NCI-H460 (cell line): ENCODE results near the gene CRYL1. TPM values are rescaled to one million over a fixed set of nuclear protein-coding genes. Genes with fewer than 3 reads are reported as not detected.
"Not testable (repeated sequence)": the region's sequence is repeated elsewhere in the genome, so short reads cannot be mapped to it uniquely, and the experiment has no call there.

ENCODE experiments used
- DNase-seq: peaks from one replicate; pipeline ENCODE4 v3.0.0-alpha.2; 2016; ENCODE audit warnings: low read depth; ENCODE audit errors: extremely low read depth
- total RNA-seq: library from RNA; depleted of rRNA; stranded (reverse); fragments of >200 nt; shearing (Covaris generic); gene quantifications from 2 replicates; pipeline ENCODE4 v1.2.3, GENCODE V29; 2014

Gene CRYL1
- total RNA-seq, 1 experiment from 2014 or later, result 9.1 TPM

DNA sequence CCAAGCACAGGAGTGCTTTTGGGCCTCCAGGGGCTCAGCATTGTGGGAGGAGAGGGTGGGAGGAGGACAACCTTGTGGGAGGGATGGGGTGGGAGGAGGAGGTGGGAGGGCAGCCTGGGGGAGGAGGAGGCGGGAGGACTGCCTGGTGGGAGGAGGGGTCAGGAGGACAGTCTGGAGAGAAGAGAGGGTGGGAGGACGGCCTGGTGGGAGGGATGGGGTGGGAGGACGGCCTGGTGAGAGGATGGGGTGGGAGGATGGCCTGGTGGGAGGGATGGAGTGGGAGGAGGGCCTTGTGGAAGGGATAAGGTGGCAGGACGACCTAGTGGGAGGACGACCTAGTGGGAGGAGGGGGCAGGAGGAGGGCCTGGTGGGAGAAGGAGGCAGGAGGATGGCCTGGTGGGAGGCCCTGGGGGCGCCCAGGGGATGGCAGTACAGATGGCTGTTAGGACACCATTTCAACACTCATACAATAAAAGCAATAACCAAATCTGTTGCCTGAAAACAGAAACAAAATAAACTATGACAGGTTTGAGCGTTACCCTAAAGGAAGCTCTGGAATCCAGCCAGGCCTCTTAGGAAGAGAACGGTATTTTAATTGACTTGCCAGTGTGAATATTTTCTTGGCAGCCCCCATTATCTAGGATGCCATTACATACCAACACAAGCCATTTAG lies 63.7 kb downstream of the CRYL1 start:
- DNase-seq, result no peak

DNA sequence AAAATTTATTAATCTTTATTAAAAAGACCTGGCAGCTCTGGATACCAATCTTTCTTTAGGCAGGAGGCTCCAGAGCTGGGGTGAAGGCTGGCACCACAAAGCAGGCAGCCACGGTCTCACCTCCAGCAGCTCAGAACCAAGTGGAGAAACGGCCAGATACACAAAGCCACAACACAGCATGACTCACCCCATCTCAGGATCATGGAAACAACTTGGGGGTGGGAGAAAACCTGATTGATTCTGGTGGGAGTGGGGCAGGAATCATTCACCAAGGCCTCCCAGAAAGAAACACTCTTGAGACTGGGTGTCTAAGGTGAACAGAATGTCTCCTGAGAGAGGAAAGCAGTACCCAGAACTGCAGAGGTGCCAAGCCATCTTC lies 64.2 kb downstream of the CRYL1 start:
- DNase-seq, result no peak

DNA sequence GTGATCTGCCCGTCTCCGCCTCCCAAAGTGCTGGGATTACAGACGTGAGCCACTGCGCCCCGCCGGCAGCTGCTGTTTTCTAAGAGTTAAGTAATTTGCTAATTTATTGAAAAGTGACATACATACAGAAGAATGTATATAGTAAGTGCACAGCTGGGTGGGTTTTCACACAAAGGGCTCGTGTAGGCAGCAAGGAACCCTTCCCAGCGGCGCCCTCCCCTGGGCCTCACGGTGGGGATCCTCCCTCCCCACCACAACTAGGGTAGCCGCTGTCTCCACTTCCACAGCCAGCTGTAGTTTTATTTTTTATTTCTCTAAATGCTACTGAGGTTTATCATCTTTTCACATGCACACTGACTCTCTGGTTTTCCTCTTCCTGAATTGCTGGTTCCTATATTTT lies 64.9 kb downstream of the CRYL1 start:
- DNase-seq, result no peak

DNA sequence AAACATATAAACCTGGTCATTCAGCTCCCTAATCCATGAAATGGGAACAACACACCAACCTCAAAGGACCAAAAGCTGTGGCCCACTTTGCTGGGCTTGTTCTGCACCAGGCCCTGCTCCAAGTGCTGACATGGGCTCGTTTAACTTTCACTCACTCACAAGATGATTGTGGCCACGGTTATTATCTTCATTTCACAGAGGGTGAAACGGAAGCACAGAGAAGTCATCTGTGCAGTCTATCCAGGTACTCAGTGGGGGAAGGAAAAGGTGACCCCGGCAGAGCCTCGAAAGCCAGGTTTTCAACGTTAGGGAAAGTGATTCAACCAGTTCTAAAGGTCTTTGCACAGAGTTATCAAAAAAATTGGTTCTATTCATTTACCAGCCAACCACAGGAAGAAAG lies 68.0 kb downstream of the CRYL1 start:
- DNase-seq, result no peak

DNA sequence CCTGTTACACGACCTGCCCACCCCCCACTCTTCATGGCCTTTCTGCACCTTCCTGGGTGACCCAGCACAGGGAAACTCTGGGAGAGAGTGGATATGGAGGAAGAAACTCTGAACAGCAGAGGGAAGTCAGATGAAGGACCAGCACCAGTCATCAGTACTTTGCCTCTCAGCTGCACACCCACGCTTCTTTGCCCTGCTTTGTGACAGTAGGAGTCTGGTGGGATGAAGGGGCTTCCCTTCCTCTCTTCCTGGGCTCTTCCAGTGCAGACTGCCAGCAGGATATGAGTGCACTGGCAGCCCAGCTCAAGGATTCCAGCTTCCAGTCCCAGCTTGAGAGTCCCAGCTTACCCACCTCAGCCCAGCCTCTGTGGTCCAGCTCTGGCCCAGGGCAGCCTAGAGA lies 68.9 kb downstream of the CRYL1 start:
- DNase-seq, result no peak

DNA sequence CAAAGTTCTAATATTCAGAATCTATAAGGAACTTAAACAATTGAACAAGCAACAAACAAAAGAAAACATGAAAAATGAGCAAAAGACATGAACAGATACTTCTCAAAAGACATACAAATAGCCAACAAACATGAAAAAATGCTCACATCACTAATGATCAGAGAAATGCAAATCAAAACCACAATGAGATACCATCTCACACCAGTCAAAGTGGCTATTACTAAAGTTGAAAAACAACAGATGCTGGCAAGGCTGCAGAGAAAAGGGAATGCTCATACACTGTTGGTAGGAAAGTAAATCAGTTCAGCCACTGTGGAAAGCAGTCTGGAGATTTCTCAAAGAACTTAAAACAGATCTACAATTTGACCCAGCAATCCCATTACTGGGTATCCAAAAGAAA lies 74.3 kb downstream of the CRYL1 start:
- DNase-seq, result no peak

DNA sequence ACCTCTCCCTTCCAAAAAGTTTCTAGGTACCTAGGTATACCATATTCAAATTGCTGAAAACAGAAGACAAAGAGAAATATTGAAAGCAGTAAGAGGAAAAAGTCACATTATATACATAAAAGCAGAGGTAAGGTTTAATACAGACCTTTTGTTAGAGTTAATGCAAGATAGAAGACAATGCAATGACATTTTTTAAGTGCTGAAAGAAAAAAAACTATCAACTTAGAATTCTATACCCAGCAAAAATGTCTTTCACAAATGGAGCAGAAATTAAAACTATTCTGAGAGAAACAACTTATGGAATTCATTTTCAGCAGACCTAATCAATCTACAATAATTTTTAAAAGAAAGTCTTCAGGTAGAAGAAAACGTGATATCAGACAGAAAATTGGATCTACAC lies 77.2 kb downstream of the CRYL1 start:
- no peak for DNase-seq

DNA sequence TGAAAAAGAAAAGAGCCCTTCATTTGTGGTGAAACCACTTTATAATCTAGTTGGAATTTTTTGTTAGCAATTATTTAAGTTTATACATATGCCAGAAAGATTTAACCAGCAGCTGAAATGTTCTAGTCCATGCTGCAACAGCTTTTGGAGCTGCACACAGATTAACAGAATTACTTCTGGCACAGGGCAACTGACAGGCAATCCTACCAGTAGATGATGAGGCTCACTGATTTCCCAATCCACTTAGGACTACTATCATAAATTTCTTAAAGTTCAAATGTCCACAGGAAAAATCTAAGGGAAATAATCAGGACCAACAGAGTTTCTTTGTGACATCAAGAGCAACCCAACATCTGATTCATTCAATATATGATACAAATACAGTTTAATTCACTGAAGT lies 78.8 kb downstream of the CRYL1 start:
- DNase-seq, result no peak

DNA sequence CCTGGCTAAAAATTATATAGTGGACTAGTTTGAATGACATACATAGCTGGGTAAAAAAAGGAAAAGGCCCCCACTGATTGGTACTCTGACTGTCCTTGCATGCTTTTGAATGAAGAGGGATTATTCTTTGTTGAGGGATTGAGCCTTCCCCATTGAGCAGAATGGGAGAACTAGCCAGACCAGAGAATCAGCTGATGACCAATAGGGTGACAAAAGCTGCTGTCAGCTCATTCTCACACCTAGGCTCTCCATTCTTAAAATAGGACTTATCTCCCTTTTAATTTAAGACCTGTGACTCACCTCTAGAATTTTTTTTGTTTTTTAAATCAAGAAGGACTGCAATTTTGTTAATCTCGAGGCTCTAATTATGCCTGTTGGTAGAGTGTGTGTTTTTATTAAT lies 79.3 kb downstream of the CRYL1 start:
- DNase-seq, result no peak

DNA sequence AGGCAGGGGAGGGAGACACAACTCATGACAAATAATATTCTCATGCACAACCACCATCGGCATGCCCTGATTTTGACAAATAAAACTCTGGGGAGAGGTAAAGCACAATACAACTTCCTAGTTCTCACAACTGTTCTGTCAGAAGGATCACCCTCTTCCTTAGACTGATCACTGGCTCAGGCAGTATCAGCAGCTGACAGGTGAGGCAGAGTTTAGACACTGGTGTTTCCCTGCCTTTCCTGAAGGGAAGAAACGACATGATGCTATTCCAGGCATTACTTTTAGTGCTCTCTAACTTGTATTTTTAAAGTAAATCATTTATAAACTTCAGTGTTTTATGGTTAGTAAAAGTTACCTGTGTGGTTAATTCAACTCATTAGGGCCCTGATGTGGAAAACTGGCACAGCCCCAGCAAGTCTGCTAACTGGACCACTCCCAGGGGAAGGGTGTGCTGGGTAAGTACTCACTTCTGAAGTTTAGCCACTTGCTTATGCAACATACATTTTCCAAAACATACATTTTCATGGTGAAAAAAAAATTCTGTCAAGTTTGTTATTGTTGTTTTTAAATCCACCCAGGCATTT lies 82.8 kb downstream of the CRYL1 start:
- no peak for DNase-seq

DNA sequence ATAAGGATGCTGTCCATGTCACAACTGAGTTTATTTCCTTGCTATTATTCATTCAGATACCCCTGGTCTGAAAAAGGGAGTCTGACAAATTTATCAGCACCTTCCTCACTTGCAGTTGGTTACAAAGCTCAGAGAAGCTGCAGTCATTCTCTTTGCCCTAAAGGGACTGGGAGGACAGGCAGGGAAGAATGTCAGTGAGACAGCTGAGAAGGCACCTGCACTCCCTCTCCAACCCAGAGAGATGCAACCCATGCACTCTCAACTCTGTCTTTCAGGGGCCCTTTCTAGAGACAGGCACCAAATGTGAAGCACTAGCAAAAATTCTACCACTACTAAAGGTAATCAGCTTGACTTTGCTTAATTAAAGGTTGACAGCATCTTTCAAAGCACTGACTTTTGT lies 83.3 kb downstream of the CRYL1 start:
- DNase-seq, result no peak

DNA sequence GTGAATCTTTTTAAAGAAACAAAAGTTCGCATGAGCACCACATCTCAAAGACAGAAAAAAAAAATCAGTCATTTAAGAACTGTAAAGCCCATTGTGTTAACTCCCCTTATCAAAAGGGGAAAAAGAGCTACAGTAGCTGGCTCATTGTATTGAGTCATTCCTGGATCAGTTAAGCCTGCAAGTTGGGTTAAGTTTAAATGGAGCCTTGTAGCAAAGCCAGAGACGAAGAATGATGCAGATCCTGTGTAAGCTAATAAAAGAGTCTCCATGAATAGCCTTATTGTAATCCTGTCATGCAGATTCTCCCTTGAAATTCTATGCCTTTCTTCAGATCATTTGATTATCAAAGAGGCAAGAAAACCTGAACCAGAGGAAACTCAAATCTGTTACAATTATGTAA lies 83.8 kb downstream of the CRYL1 start:
- DNase-seq, result no peak

DNA sequence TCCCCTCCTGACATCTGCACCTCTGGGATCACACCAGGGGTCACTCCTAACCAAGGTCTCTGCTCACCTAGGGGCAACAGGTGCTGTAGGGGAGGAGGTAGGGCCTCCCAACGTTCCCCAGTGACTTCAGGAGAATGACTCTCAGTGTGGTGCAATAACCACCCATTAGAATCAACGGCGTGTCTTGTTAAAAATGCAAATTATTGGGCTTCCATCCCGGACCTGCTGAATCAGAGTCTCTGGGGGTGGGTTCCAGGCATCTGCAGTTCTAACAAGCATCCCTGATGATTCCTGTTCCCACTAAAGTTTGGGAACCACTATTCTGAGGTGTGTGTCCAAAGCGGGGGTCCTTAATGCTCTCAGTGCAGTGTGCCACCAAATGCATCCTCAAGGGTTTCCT lies 84.6 kb downstream of the CRYL1 start:
- no peak for DNase-seq

DNA sequence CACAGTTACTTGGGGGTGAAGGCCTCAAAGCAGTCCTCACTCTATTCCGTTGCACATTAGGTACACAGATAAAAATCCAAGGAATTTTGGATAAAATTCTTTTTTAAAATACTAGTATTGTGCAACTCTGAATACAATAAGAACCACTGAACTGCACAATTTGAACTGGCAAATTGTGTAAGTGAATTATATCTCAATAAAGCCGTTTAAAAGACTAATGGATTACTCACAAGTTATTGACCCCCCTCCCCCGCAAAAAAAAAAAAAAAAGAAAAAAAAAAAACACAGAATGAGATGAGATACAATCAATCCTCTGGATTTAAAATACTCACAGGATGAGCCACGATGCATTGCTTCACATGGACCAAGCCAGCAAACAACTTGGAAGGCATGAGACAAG lies 86.4 kb downstream of the CRYL1 start:
- DNase-seq, result no peak

DNA sequence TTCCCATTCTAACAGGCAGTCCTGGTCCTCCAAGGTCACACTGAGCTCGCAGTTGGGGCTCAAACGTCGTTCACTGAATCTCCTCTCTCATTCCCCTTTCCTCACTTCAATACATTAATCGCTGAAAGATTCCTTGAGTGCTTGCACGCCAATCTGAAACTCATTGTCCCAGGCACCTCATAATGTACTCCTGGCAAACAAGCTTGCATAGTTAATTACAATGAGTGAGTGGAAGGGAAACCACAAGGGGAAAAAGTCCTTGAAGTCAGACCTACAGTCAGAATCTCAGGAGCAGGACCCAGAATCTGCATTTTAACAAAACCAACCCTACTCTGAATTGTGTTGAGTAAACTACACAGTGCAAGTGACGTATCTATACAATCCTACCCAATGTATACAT lies 86.9 kb downstream of the CRYL1 start:
- DNase-seq, result no peak

DNA sequence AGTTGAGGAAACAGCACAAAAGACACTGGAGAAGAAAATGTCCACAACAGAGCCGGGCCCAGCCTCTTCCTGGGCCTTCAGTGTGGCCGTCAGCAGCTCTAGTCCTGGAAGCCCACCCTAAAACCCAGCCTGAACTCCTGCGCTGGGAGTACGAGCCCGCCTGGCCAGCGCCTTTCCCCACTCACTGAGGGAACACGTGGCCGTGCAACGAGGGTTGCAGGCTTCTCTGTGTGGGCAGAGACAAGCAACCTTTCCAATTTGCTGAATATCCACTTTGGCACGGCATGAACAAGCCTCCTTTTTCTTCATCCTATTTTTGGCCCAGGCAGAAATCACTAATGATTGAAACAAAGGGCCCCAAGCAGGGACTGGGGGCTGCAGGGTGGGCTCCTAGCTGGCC lies 89.2 kb downstream of the CRYL1 start:
- no peak for DNase-seq

DNA sequence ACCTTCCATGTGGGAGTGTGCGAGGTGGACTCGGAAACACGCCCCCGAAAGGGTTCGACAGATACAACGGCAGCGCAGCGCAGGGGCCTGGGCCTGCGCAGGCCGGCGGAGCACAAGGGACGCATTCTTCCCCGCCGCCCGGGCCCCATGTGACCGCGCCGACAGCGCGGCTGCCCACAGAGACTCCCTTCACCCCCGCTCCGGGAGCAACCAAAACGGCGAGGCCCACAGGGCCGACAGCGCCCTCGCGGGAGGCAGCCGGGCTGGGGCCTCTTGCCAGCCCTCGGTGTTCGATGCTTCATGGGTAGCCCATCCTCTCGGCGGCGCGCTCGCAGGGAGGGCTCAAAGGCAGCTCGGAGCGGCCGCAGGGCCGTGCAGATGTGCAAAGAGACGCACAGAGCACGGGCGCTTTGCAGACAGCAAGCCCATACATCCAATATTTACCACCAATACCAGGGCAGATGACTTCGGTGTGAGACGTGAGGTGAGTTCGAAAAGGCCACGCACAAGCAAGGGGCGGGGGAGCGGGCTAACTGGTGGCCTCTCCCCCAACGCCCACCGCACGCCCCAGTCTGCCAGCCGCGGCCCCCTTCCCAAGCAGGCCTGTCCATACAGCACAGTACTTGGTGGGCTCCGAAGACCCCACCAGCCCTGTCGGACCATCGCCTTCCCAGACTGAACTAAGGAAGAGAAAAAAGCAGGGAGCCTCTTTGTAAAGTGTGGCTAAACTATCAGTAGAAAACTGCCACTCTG lies 89.9 kb downstream of the CRYL1 start:
- DNase-seq, result no peak

DNA sequence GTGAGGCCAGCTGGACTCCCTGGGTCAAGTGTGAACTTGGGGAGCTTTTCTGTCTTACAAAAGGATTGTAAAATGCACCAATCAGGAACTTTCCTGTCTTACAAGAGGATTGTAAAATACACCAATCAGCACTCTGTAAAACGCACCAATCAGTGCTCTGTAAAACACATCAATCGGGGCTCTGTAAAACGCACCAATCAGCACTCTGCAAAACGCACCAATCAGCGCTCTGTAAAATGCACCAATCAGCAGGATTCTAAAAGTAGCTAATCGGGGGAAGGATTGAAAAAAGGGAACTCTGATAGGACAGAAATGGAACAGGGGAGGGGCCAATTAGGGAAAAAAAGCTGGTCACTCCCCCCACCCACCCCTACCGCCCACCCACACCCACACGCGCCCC lies 91.4 kb downstream of the CRYL1 start:
- DNase-seq, result not testable (repeated sequence)

DNA sequence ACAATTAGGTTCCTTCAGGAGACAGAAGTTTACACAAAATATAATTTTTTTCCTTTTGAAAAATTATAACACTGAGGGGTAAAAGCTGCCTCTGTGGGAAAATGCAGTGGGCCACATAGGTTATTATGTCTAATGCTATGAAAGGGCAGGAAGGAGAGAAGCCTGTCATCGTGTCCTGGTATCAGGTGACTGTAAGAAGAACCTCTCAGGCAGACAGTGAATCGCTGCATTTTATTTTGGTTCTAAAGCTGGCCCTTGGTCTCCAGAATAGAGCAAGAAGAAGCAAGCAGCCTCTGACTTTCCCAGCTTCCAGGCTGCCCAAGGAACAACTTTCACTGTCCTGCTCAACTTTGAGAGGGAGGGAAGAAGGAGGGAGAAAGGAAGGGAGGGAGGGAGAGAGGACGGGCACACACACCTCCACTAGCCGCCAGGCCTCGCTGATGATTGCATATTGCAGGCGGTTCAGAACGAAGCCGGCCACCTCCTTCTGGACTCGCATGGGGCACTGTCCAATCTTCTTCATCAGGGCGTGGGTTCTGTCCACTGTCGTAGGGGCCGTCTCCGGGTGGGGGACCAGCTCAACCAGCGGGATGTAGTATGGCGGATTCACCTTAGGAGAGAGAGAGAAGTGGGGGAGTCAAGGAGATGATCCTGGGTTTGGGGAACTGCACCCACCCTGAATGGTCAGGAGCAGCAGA lies 93.8 kb downstream of the CRYL1 start:
- no peak for DNase-seq

DNA sequence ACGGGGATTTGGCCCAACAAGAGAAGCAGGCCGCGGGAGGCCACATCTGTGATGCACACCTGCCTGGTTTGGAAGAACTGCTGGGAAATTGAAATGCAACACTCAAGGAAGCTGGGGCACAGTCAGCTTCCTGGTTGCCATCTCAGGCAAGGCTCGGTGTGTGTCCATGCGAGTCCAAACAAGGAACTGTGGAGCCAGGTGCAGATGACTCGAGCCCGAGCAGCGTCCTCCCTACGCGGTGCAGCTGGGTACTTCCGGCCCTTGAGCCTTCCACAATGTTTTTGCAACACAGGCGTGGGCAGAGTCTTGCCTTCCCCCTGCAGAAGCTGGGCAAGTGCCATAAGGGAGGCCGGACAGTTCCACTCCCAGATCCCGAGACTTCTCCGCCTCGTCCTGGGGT lies 94.6 kb downstream of the CRYL1 start:
- DNase-seq, result no peak

DNA sequence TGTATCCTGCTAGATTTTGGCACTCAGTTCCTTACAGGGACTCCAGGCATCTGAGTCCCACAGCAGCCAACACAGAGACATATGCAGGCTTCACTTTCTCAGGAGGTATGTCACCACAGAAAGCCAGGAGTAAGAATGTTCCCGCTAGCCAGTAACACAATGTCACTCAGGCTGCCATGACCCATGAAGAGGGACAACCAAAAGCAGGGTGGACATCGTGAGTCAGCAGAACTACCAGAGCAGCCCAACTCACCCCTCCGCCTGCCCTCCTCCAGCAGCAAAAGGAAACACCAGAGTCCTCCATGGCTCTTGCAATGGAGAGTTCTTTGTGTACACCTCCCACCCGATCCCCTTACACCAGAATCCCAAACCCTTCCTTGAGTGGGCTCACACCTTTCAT lies 95.4 kb downstream of the CRYL1 start:
- DNase-seq, result no peak

DNA sequence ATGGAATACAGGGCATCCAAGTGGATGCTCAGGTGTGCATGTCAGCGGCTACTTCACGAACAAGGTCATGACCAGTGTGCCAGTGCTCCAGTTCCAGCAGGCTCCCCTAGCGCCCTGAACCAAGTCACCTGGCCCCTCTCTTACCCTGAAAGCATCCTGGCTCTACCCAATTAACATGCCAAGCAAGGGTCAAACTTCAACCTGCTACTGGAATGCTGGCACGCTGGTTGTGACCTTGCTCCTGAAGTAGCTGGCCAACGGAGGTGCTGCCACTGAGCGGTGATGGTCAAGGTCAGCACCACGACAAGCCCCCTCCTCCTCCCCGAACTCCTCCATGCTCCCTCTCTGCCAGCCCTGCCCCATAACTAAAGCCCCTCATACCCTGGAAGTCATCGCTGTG lies 96.0 kb downstream of the CRYL1 start:
- DNase-seq, result no peak
